Stimulated activated CD4-positive, alpha-beta T cell treated with anti-CD3 and anti-CD28 coated beads, Interleukin-12 subunit alpha, Interleukin-12 subunit beta, amount 100 ng/mL, for 48 hours (primary cell): ENCODE results near the gene SYT2.

ENCODE experiments used
- DNase-seq, 3 donors: peaks; one replicate each; pipeline ENCODE4 v3.0.0-alpha.2; 2020; ENCODE audit warnings: low read depth in 2 of 3, low spot score in 1 of 3

The SYT2 gene

GRCh38 chr1:202706851-202707250, 3.4 kb downstream of the SYT2 start:
- no peak for DNase-seq

- DNase-seq, result no peak
These were observed 5.7 kb downstream of the SYT2 start for GRCh38 chr1:202704601-202705000.

- no peak for DNase-seq
These were observed 7.1 kb downstream of the SYT2 start for GRCh38 chr1:202703191-202703590.

GRCh38 chr1:202702088-202702487, 8.2 kb downstream of the SYT2 start:
- DNase-seq, result no peak

GRCh38 chr1:202701200-202701599, 9.1 kb downstream of the SYT2 start:
- no peak for DNase-seq

GRCh38 chr1:202700061-202700460, 10.2 kb downstream of the SYT2 start:
- DNase-seq, result no peak

- no peak for DNase-seq
These were observed 12.0 kb downstream of the SYT2 start for GRCh38 chr1:202698276-202698675.

- DNase-seq, result no peak
These were observed 13.2 kb downstream of the SYT2 start for GRCh38 chr1:202697038-202697437.

- no peak for DNase-seq
These were observed 15.9 kb downstream of the SYT2 start for GRCh38 chr1:202694314-202694713.

GRCh38 chr1:202692959-202693555, 17.2 kb downstream of the SYT2 start:
- peak; percentile 32 to 62 (median 50) for DNase-seq

- no peak for DNase-seq
These were observed 18.4 kb downstream of the SYT2 start for GRCh38 chr1:202691816-202692215.

- DNase-seq, result no peak
These were observed 20.5 kb downstream of the SYT2 start for GRCh38 chr1:202689493-202690342.

- DNase-seq, result no peak
These were observed 21.2 kb downstream of the SYT2 start for GRCh38 chr1:202689082-202689481.

GRCh38 chr1:202688401-202688800, 21.9 kb downstream of the SYT2 start:
- DNase-seq, result no peak

- no peak for DNase-seq
These were observed 22.5 kb downstream of the SYT2 start for GRCh38 chr1:202687798-202688197.

- no peak for DNase-seq
These were observed 22.9 kb downstream of the SYT2 start for GRCh38 chr1:202687370-202687769.

- DNase-seq, result no peak
These were observed 24.6 kb downstream of the SYT2 start for GRCh38 chr1:202685641-202686040.

- no peak for DNase-seq
These were observed 25.5 kb downstream of the SYT2 start for GRCh38 chr1:202684716-202685115.

GRCh38 chr1:202683029-202683428, 27.2 kb downstream of the SYT2 start:
- DNase-seq, result no peak

- no peak for DNase-seq
These were observed 27.8 kb downstream of the SYT2 start for GRCh38 chr1:202682477-202682876.

- no peak for DNase-seq
These were observed 28.4 kb downstream of the SYT2 start for GRCh38 chr1:202681736-202682420.
